HL-60 (cell line): ENCODE measurements around the gene STAT4.

Source experiments
- DNase-seq, 2 experiments: peaks; one replicate each; pipeline ENCODE4 v3.0.0-alpha.2; 2010 to 2020; ENCODE audit warnings: low read depth in 1 of 2, low spot score in 1 of 2
- H3K27ac ChIP-seq: fragments of 250-450 bp; sonication (Bioruptor Pico); replicated peaks from 2 replicates; pipeline ENCODE4 v1.5.1; 2020; ENCODE audit warnings: mild to moderate bottlenecking, moderate library complexity
- H3K27me3 ChIP-seq: fragments of 250-450 bp; sonication (Bioruptor Pico); 2 replicates; pipeline ENCODE4 v1.5.1; 2021; ENCODE audit warnings: mild to moderate bottlenecking, moderate library complexity; ENCODE audit not compliant: insufficient read depth, poor library complexity, severe bottlenecking
- H3K4me3 ChIP-seq: replicated peaks from 2 replicates; pipeline ENCODE4 v1.5.1; 2011; ENCODE audit warnings: mild to moderate bottlenecking, control low read depth, low read length; ENCODE audit not compliant: insufficient read depth
- GABPA ChIP-seq: IDR thresholded peaks from 2 replicates; pipeline ENCODE4 v1.6.1; 2012; ENCODE audit warnings: low read depth
- POLR2AphosphoS5 ChIP-seq: IDR thresholded peaks from 2 replicates; pipeline ENCODE4 v1.6.1; 2012; ENCODE audit warnings: low read depth
- SPI1 ChIP-seq: IDR thresholded peaks from 2 replicates; pipeline ENCODE4 v1.6.1; 2012; ENCODE audit warnings: low read depth, mild to moderate bottlenecking, borderline replicate concordance
- TF ChIP-seq, protein P1 (sequence below): IDR thresholded peaks from one replicate; pipeline ENCODE4 v1.5.1; 2011; ENCODE audit warnings: low read length, control low read depth, inconsistent platforms; ENCODE audit not compliant: insufficient read depth
- TF ChIP-seq, protein P2 (sequence below): IDR thresholded peaks from 2 replicates; pipeline ENCODE4 v1.6.1; 2012; ENCODE audit warnings: low read depth; ENCODE audit not compliant: insufficient replicate concordance

Gene STAT4

GRCh38 chr2:190990132-190990531 is 160.7 kb downstream of the STAT4 start:
- no peaks in the 10 kb centered on the region for H3K27me3 ChIP-seq
- no peak overlapping the region for H3K4me3 ChIP-seq
- no peak for TF ChIP-seq SPI1
- no peak for TF ChIP-seq POLR2AphosphoS5
- no peak for DNase-seq
- H3K27ac ChIP-seq, result no peak overlapping the region

GRCh38 chr2:190988910-190989309 is 161.9 kb downstream of the STAT4 start:
- no peak for TF ChIP-seq SPI1
- TF ChIP-seq, protein P1, sequence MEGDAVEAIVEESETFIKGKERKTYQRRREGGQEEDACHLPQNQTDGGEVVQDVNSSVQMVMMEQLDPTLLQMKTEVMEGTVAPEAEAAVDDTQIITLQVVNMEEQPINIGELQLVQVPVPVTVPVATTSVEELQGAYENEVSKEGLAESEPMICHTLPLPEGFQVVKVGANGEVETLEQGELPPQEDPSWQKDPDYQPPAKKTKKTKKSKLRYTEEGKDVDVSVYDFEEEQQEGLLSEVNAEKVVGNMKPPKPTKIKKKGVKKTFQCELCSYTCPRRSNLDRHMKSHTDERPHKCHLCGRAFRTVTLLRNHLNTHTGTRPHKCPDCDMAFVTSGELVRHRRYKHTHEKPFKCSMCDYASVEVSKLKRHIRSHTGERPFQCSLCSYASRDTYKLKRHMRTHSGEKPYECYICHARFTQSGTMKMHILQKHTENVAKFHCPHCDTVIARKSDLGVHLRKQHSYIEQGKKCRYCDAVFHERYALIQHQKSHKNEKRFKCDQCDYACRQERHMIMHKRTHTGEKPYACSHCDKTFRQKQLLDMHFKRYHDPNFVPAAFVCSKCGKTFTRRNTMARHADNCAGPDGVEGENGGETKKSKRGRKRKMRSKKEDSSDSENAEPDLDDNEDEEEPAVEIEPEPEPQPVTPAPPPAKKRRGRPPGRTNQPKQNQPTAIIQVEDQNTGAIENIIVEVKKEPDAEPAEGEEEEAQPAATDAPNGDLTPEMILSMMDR, result no peak
- no peak for TF ChIP-seq GABPA
- TF ChIP-seq, protein P2, sequence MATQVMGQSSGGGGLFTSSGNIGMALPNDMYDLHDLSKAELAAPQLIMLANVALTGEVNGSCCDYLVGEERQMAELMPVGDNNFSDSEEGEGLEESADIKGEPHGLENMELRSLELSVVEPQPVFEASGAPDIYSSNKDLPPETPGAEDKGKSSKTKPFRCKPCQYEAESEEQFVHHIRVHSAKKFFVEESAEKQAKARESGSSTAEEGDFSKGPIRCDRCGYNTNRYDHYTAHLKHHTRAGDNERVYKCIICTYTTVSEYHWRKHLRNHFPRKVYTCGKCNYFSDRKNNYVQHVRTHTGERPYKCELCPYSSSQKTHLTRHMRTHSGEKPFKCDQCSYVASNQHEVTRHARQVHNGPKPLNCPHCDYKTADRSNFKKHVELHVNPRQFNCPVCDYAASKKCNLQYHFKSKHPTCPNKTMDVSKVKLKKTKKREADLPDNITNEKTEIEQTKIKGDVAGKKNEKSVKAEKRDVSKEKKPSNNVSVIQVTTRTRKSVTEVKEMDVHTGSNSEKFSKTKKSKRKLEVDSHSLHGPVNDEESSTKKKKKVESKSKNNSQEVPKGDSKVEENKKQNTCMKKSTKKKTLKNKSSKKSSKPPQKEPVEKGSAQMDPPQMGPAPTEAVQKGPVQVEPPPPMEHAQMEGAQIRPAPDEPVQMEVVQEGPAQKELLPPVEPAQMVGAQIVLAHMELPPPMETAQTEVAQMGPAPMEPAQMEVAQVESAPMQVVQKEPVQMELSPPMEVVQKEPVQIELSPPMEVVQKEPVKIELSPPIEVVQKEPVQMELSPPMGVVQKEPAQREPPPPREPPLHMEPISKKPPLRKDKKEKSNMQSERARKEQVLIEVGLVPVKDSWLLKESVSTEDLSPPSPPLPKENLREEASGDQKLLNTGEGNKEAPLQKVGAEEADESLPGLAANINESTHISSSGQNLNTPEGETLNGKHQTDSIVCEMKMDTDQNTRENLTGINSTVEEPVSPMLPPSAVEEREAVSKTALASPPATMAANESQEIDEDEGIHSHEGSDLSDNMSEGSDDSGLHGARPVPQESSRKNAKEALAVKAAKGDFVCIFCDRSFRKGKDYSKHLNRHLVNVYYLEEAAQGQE, result no peak
- no peak for TF ChIP-seq POLR2AphosphoS5

GRCh38 chr2:190987938-190988337 is 162.9 kb downstream of the STAT4 start:
- no peak overlapping the region for H3K4me3 ChIP-seq
- DNase-seq, result no peak
- H3K27ac ChIP-seq, result no peak overlapping the region
- no peaks in the 10 kb centered on the region for H3K27me3 ChIP-seq
- TF ChIP-seq, protein P1, result no peak
- TF ChIP-seq, protein P2, result no peak
- TF ChIP-seq POLR2AphosphoS5 (no peak), GABPA (no peak), SPI1 (no peak)

More at GRCh38 chr2:190988910-190989309, 161.9 kb downstream of the STAT4 start:
- Histone ChIP-seq H3K27ac (no peak overlapping the region), H3K4me3 (no peak overlapping the region), H3K27me3 (no peaks in the 10 kb centered on the region)
- no peak for DNase-seq

GRCh38 chr2:190987116-190987515 is 163.7 kb downstream of the STAT4 start:
- Histone ChIP-seq H3K27me3 (no peaks in the 10 kb centered on the region), H3K27ac (no peak overlapping the region), H3K4me3 (no peak overlapping the region)
- DNase-seq, result no peak
- TF ChIP-seq SPI1 (no peak), POLR2AphosphoS5 (no peak), GABPA (no peak)
- TF ChIP-seq, protein P1, result no peak
- TF ChIP-seq, protein P2, result no peak
